GM19452 (cell line): Measurements from ENCODE around the gene OSBP2.

ENCODE experiments used
- ATAC-seq: cut with Tn5 transposase; IDR thresholded peaks from one replicate; pipeline ENCODE4 v1.9.1; 2021; ENCODE audit not compliant: unreplicated experiment

Gene OSBP2

GRCh38 chr22:30891443-30891755, 196.7 kb downstream of the OSBP2 start:
- ATAC-seq = no peak

GRCh38 chr22:30891781-30892180, 197.1 kb downstream of the OSBP2 start:
- ATAC-seq = no peak

GRCh38 chr22:30892286-30892685, 197.6 kb downstream of the OSBP2 start:
- no peak for ATAC-seq

GRCh38 chr22:30892731-30893221, 198.1 kb downstream of the OSBP2 start:
- no peak for ATAC-seq

GRCh38 chr22:30893434-30894370, 199.0 kb downstream of the OSBP2 start:
- no peak for ATAC-seq

- ATAC-seq = no peak
These were observed 199.7 kb downstream of the OSBP2 start for GRCh38 chr22:30894371-30894740.

GRCh38 chr22:30902496-30903357, 208.1 kb downstream of the OSBP2 start:
- no peak for ATAC-seq

GRCh38 chr22:30903876-30904460, 209.3 kb downstream of the OSBP2 start:
- no peak for ATAC-seq

GRCh38 chr22:30905696-30906341, 211.1 kb downstream of the OSBP2 start:
- no peak for ATAC-seq

GRCh38 chr22:30906411-30906810, 211.7 kb downstream of the OSBP2 start:
- no peak for ATAC-seq

- no peak for ATAC-seq
These were observed 212.3 kb downstream of the OSBP2 start for GRCh38 chr22:30906946-30907345.

- no peak for ATAC-seq
These were observed 213.4 kb downstream of the OSBP2 start for GRCh38 chr22:30908051-30908461.

- no peak for ATAC-seq
These were observed 214.6 kb downstream of the OSBP2 start for GRCh38 chr22:30909306-30909705.

GRCh38 chr22:30910358-30910757, 215.7 kb downstream of the OSBP2 start:
- no peak for ATAC-seq

GRCh38 chr22:30918761-30919160, 224.1 kb downstream of the OSBP2 start:
- no peak for ATAC-seq

GRCh38 chr22:30919973-30920372, 225.3 kb downstream of the OSBP2 start:
- ATAC-seq = no peak

- ATAC-seq = no peak
These were observed 225.7 kb downstream of the OSBP2 start for GRCh38 chr22:30920407-30920806.

- no peak for ATAC-seq
These were observed 226.4 kb downstream of the OSBP2 start for GRCh38 chr22:30921108-30921507.

- ATAC-seq = no peak
These were observed 227.5 kb downstream of the OSBP2 start for GRCh38 chr22:30922151-30922611.

- no peak for ATAC-seq
These were observed 228.7 kb downstream of the OSBP2 start for GRCh38 chr22:30923168-30923900.
